H1 (cell line): ENCODE measurements around the gene SPON2. TPM values are rescaled to one million over a fixed set of nuclear protein-coding genes. Genes with fewer than 3 reads are reported as not detected.

Experiments
- CTCF ChIA-PET: fragments of 300-600 bp; sonication (Branson Sonifier 250); formaldehyde crosslinking; loops from one replicate; lab custom pipeline; 2021; ENCODE audit not compliant: partially characterized antibody; lab: Charles Lee
- POLR2A ChIA-PET: fragments of 300-600 bp; sonication (Branson Sonifier 250); formaldehyde crosslinking; loops from one replicate; lab custom pipeline; 2021; ENCODE audit warnings: inconsistent platforms; ENCODE audit not compliant: partially characterized antibody; lab: Charles Lee
- DNase-seq, 2 experiments: peaks; one replicate each; pipeline versions ENCODE4 v3.0.0 to v3.0.0-alpha.2; 2010 to 2022; ENCODE audit warnings: low spot score in 2 of 2, low read depth in 1 of 2, mixed read lengths in 1 of 2
- FAIRE-seq: peaks from 2 replicates; lab custom pipeline; 2011; peaks lifted over from hg19 to GRCh38; lab: Jason Lieb, UNC
- H2AFZ ChIP-seq: 2 replicates; pipeline ENCODE4 v1.8.1; 2012; ENCODE audit warnings: low read length, inconsistent platforms
- H2AK5ac ChIP-seq: 2 replicates; pipeline ENCODE4 v1.6.1; 2013; ENCODE audit warnings: low read depth, low read length
- H2BK120ac ChIP-seq: replicated peaks from 2 replicates; pipeline ENCODE3; 2013; ENCODE audit warnings: low read depth, low read length, inconsistent platforms
- H2BK12ac ChIP-seq: 2 replicates; pipeline ENCODE4 v1.6.1; 2013; ENCODE audit warnings: low read depth, low read length
- H2BK15ac ChIP-seq: 2 replicates; pipeline ENCODE4 v1.6.1; 2013; ENCODE audit warnings: low read length
- H2BK20ac ChIP-seq: 2 replicates; pipeline ENCODE4 v1.6.1; 2013; ENCODE audit warnings: low read length
- H2BK5ac ChIP-seq: 2 replicates; pipeline ENCODE4 v1.6.1; 2013; ENCODE audit warnings: low read depth, low read length
- H3K14ac ChIP-seq: 2 replicates; pipeline ENCODE4 v1.6.1; 2013; ENCODE audit warnings: inconsistent platforms; ENCODE audit not compliant: insufficient read length
- H3K18ac ChIP-seq: 2 replicates; pipeline ENCODE4 v1.6.1; 2013; ENCODE audit warnings: low read length; ENCODE audit errors: extremely low read depth
- H3K23ac ChIP-seq: 2 replicates; pipeline ENCODE4 v1.6.1; 2013; ENCODE audit warnings: inconsistent platforms; ENCODE audit not compliant: insufficient read length
- H3K23me2 ChIP-seq: 2 replicates; pipeline ENCODE4 v1.6.1; 2013; ENCODE audit warnings: low read depth, low read length
- H3K27ac ChIP-seq: 2 replicates; pipeline ENCODE4 v1.6.1; 2011; ENCODE audit warnings: low read depth, low read length, inconsistent platforms
- H3K27me3 ChIP-seq, 4 experiments: replicated peaks in 1 of 4; 1 replicate in 1 of 4; 2 replicates in 3 of 4; pipeline versions ENCODE4 v1.6.1 to v1.8.1; 2011 to 2013; ENCODE audit warnings: low read length in 3 of 4, mild to moderate bottlenecking in 3 of 4, inconsistent platforms in 2 of 4, mixed read lengths in 2 of 4, moderate library complexity in 1 of 4; ENCODE audit not compliant: control insufficient read depth in 3 of 4, insufficient read depth in 3 of 4; ENCODE audit errors: extremely low read depth in 1 of 4
- H3K36me3 ChIP-seq, 4 experiments: 2 replicates each; pipeline versions ENCODE4 v1.6.1 to v1.8.1; 2011 to 2013; ENCODE audit warnings: mild to moderate bottlenecking in 4 of 4, low read length in 3 of 4, moderate library complexity in 2 of 4, control low read depth in 1 of 4, inconsistent platforms in 1 of 4; ENCODE audit not compliant: insufficient read depth in 4 of 4, control insufficient read depth in 2 of 4
- H3K4ac ChIP-seq: replicated peaks from 2 replicates; pipeline ENCODE3; 2013; ENCODE audit warnings: low read length, low read depth, mixed read lengths, inconsistent platforms; ENCODE audit not compliant: insufficient read length
- H3K4me1 ChIP-seq, 4 experiments: replicated peaks in 1 of 4; 1 replicate in 1 of 4; 2 replicates in 3 of 4; pipeline versions ENCODE4 v1.6.1 to v1.8.1; 2011 to 2013; ENCODE audit warnings: low read length in 3 of 4, inconsistent platforms in 2 of 4, mixed read lengths in 1 of 4; ENCODE audit not compliant: insufficient read depth in 4 of 4, control insufficient read depth in 3 of 4
- H3K4me2 ChIP-seq, 2 experiments: 2 replicates each; pipeline versions ENCODE4 v1.6.1 to v1.8.1; 2011 to 2013; ENCODE audit warnings: low read depth in 2 of 2, low read length in 2 of 2, control low read depth in 1 of 2, inconsistent platforms in 1 of 2, mild to moderate bottlenecking in 1 of 2; ENCODE audit not compliant: insufficient read depth in 1 of 2
- H3K4me3 ChIP-seq, 4 experiments: fragments of 200-600, 300-600 bp in 1 of 4; sonication (generic), shearing (Covaris generic), sonication (Bioruptor Twin) in 1 of 4; 2 replicates each; pipeline versions ENCODE4 v1.5.1 to v1.8.1; 2011 to 2016; ENCODE audit warnings: low read length in 4 of 4, low read depth in 3 of 4, control low read depth in 2 of 4, inconsistent platforms in 2 of 4, mild to moderate bottlenecking in 2 of 4, mixed read lengths in 1 of 4, moderate library complexity in 1 of 4; ENCODE audit not compliant: insufficient read depth in 2 of 4; ENCODE audit errors: extremely low read depth in 1 of 4
- H3K56ac ChIP-seq: replicated peaks from 2 replicates; pipeline ENCODE3; 2013; ENCODE audit warnings: low read depth, mild to moderate bottlenecking, mixed read lengths, low read length, inconsistent platforms; ENCODE audit not compliant: insufficient read length
- H3K79me1 ChIP-seq: 2 replicates; pipeline ENCODE4 v1.6.1; 2013; ENCODE audit warnings: low read depth, low read length, control low read depth
- H3K79me2 ChIP-seq, 2 experiments: 2 replicates each; pipeline versions ENCODE4 v1.6.1 to v1.8.1; 2012 to 2013; ENCODE audit warnings: low read length in 2 of 2, mild to moderate bottlenecking in 2 of 2, inconsistent platforms in 1 of 2; ENCODE audit not compliant: insufficient read depth in 2 of 2, control insufficient read depth in 1 of 2
- H3K9ac ChIP-seq, 4 experiments: replicated peaks in 1 of 4; 1 replicate in 1 of 4; 2 replicates in 3 of 4; pipeline versions ENCODE4 v1.6.1 to v1.8.1; 2011 to 2013; ENCODE audit warnings: low read depth in 3 of 4, low read length in 3 of 4, control low read depth in 2 of 4, mild to moderate bottlenecking in 2 of 4, moderate library complexity in 2 of 4, inconsistent platforms in 1 of 4; ENCODE audit errors: extremely low read depth in 1 of 4
- H3K9me3 ChIP-seq, 2 experiments: 2 replicates each; pipeline versions ENCODE4 v1.6.1 to v1.8.1; 2012 to 2013; ENCODE audit warnings: mild to moderate bottlenecking in 2 of 2, moderate library complexity in 2 of 2, control low read depth in 1 of 2, inconsistent platforms in 1 of 2, low read depth in 1 of 2, low read length in 1 of 2, mixed read lengths in 1 of 2; ENCODE audit not compliant: insufficient read depth in 2 of 2
- H4K20me1 ChIP-seq, 2 experiments: replicated peaks in 1 of 2; 2 replicates each; pipeline versions ENCODE3 to v1.8.1; 2011 to 2013; ENCODE audit warnings: inconsistent platforms in 2 of 2, low read length in 2 of 2, mild to moderate bottlenecking in 1 of 2; ENCODE audit not compliant: insufficient read depth in 2 of 2, control insufficient read depth in 1 of 2
- H4K5ac ChIP-seq: 2 replicates; pipeline ENCODE4 v1.6.1; 2013; ENCODE audit warnings: low read length, low read depth, mixed read lengths, inconsistent platforms; ENCODE audit not compliant: insufficient read length
- H4K8ac ChIP-seq: 2 replicates; pipeline ENCODE4 v1.8.0; 2013; ENCODE audit warnings: mild to moderate bottlenecking, moderate library complexity, low read length, inconsistent platforms; ENCODE audit not compliant: insufficient read depth; ENCODE audit errors: extremely low read depth
- H4K91ac ChIP-seq: replicated peaks from 2 replicates; pipeline ENCODE3; 2013; ENCODE audit warnings: low read length, mixed read lengths, inconsistent platforms; ENCODE audit not compliant: insufficient read length
- CBX8 ChIP-seq: fragments of 300-800, 300-1000 bp; sonication (generic); IDR thresholded peaks from 2 replicates; pipeline ENCODE4 v1.7.1; 2016; ENCODE audit warnings: low read depth, low read length, borderline replicate concordance
- CTBP2 ChIP-seq: IDR thresholded peaks from 2 replicates; pipeline ENCODE4 v1.7.0; 2011; ENCODE audit warnings: borderline replicate concordance, mild to moderate bottlenecking, moderate library complexity, mixed read lengths, low read length; ENCODE audit not compliant: insufficient read depth, insufficient read length
- EGR1 ChIP-seq: IDR thresholded peaks from 2 replicates; pipeline ENCODE4 v1.6.1; 2011; ENCODE audit warnings: low read depth, low read length, borderline replicate concordance
- HDAC2 ChIP-seq, 2 experiments: fragments of 300-600 bp in 1 of 2; sonication (generic) in 1 of 2; IDR thresholded peaks; 2 replicates each; pipeline ENCODE4 v1.6.1; 2011 to 2012; ENCODE audit warnings: low read depth in 2 of 2, low read length in 2 of 2, mild to moderate bottlenecking in 2 of 2, moderate library complexity in 2 of 2, borderline replicate concordance in 1 of 2, inconsistent platforms in 1 of 2
- JUN ChIP-seq: IDR thresholded peaks from 2 replicates; pipeline ENCODE4 v1.6.1; 2011; ENCODE audit warnings: low read depth, mild to moderate bottlenecking, improper control_type of control experiment, low read length
- NANOG ChIP-seq: IDR thresholded peaks from 2 replicates; pipeline ENCODE4 v1.6.1; 2011; ENCODE audit warnings: low read length, low read depth, mild to moderate bottlenecking, inconsistent platforms; ENCODE audit not compliant: insufficient read depth, poor library complexity, severe bottlenecking
- POU5F1 ChIP-seq: IDR thresholded peaks from 2 replicates; pipeline ENCODE4 v1.6.1; 2011; ENCODE audit warnings: low read depth, mild to moderate bottlenecking, low read length, moderate library complexity
- RBBP5 ChIP-seq: IDR thresholded peaks from 2 replicates; pipeline ENCODE4 v1.7.1; 2012; ENCODE audit warnings: low read depth, mild to moderate bottlenecking, inconsistent platforms, low read length, moderate library complexity, borderline replicate concordance
- RFX5 ChIP-seq: IDR thresholded peaks from 2 replicates; pipeline ENCODE4 v1.6.1; 2011; ENCODE audit warnings: low read depth, low read length, improper control_type of control experiment, borderline replicate concordance
- SIX5 ChIP-seq: IDR thresholded peaks from 2 replicates; pipeline ENCODE4 v1.6.1; 2011; ENCODE audit warnings: mild to moderate bottlenecking, low read depth, low read length
- SP2 ChIP-seq: IDR thresholded peaks from 2 replicates; pipeline ENCODE4 v1.6.1; 2012; ENCODE audit warnings: mild to moderate bottlenecking, low read length, inconsistent platforms
- SP4 ChIP-seq: IDR thresholded peaks from 2 replicates; pipeline ENCODE4 v1.6.1; 2012; ENCODE audit warnings: low read length, inconsistent platforms
- USF2 ChIP-seq: IDR thresholded peaks from 2 replicates; pipeline ENCODE4 v1.6.1; 2011; ENCODE audit warnings: low read length, improper control_type of control experiment
- WGBS, 2 experiments: shearing (Covaris generic) in 1 of 2; methylation state at CpG; one replicate each; pipeline versions ENCODE4 v1.1.6 to v1.1.7; 2013 to 2015; ENCODE audit warnings: low lambda C conversion rate in 2 of 2, mixed read lengths in 2 of 2, inconsistent platforms in 1 of 2, low coverage in 1 of 2, missing lambda C conversion rate in 1 of 2; ENCODE audit not compliant: insufficient replicate concordance in 2 of 2, insufficient coverage in 1 of 2, insufficient read length in 1 of 2; ENCODE audit errors: extremely low coverage in 1 of 2, missing lambda C conversion rate in 1 of 2; 5-methylcytosine and 5-hydroxymethylcytosine counted together
- polyA plus RNA-seq, 7 experiments: library from polyadenylated mRNA; depleted of rRNA in 3 of 7; stranded (reverse) in 5 of 7; unstranded in 2 of 7; fragments of >200 nt in 5 of 7; fragments of 200-250 nt in 2 of 7; gene quantifications; 1 replicate in 5 of 7; 2 replicates in 1 of 7; 4 replicates in 1 of 7; pipeline versions ENCODE4 v1.2.1 to v1.2.3, GENCODE V29; 2011 to 2013; ENCODE audit warnings: missing spikeins in 2 of 7, mixed read lengths in 2 of 7
- total RNA-seq: library from RNA; stranded (reverse); fragmentation: NEBNext Ultra II Directional; extraction: Animal tissue kit (Norgen Biotek cat#: 25700); gene quantifications from 2 replicates; pipeline ENCODE4 v1.2.1, GENCODE V29; 2021

The SPON2 gene
- total and polyA plus RNA-seq, 2 of the 8 experiments (the other 6 are each of a cell fraction or from before 2014, with no cell fraction given), result 2.8 to 3.2 TPM

GRCh38 chr4:1133033-1133432, 39.4 kb downstream of the SPON2 start:
- no peak overlapping the region for H3K14ac ChIP-seq
- no peak overlapping the region for H4K5ac ChIP-seq
- POLR2A ChIA-PET, result no interaction called here
- H2AFZ ChIP-seq, result no peak overlapping the region
- no peak overlapping the region for H2BK15ac ChIP-seq
- H2BK12ac ChIP-seq, result no peak overlapping the region
- H3K4ac ChIP-seq, result no peak overlapping the region
- H3K36me3 ChIP-seq, result no peaks in the 10 kb centered on the region
- no peaks in the 10 kb centered on the region; the same call in 1 of the 2 replicates for H3K79me1 ChIP-seq
- H2BK5ac ChIP-seq, result no peak overlapping the region
- no peak overlapping the region for H3K4me2 ChIP-seq
- no peak overlapping the region for H4K8ac ChIP-seq
- no peaks in the 10 kb centered on the region for H3K23me2 ChIP-seq
- no peak overlapping the region for H4K91ac ChIP-seq
- no peak overlapping the region for H2AK5ac ChIP-seq
- 74% methylated on average over 8 of the region's 8 CpGs; no CpG with 5 or more reads in 1 of the 2 experiments for WGBS, 2 experiments
- no peak overlapping the region for H3K18ac ChIP-seq
- H3K27me3 ChIP-seq, result no peaks in the 10 kb centered on the region
- no peak overlapping the region for H3K56ac ChIP-seq
- no peaks in the 10 kb centered on the region for H3K9me3 ChIP-seq
- H3K79me2 ChIP-seq, result no peaks in the 10 kb centered on the region
- H3K27ac ChIP-seq, result no peak overlapping the region
- H2BK120ac ChIP-seq, result no peak overlapping the region
- H3K9ac ChIP-seq, result no peak overlapping the region
- no peak overlapping the region for H3K23ac ChIP-seq
- DNase-seq (no peak), FAIRE-seq (no peak)
- H4K20me1 ChIP-seq, result no peaks in the 10 kb centered on the region
- H3K4me1 ChIP-seq, result no peaks in the 10 kb centered on the region; a peak in 1 of 7 replicates
- CTCF ChIA-PET, result interaction anchor here (0.6 to 1.0 kb wide), 4 partner anchors 25 to 326 kb away, joined by 3 to 5 read pairs (median 3); no protein-coding TSS in a partner anchor
- no peak overlapping the region for H3K4me3 ChIP-seq
- no peak overlapping the region for H2BK20ac ChIP-seq
- TF ChIP-seq CBX8 (no peak), SP2 (no peak), CTBP2 (no peak), EGR1 (no peak), JUN (no peak), POU5F1 (no peak), USF2 (no peak), RFX5 (no peak), SP4 (no peak), RBBP5 (no peak), SIX5 (no peak), HDAC2 (IDR thresholded peaks at IDR 0.05; ENCODE audit: borderline replicate concordance in 1 of 2, low read depth in 2 of 2, low read length in 2 of 2) (no peak), NANOG (no peak)
